T1000 (cell line): Measurements from ENCODE around the gene ATP8A2.
"Not testable (repeated sequence)": the region's sequence is repeated elsewhere in the genome, so short reads cannot be mapped to it uniquely, and the experiment has no call there.

Experiments used
- DNase-seq: peaks from one replicate; lab custom pipeline; 2025; ENCODE audit warnings: mixed read lengths; lab: John Stamatoyannopoulos, UW

ATP8A2 gene

DNA sequence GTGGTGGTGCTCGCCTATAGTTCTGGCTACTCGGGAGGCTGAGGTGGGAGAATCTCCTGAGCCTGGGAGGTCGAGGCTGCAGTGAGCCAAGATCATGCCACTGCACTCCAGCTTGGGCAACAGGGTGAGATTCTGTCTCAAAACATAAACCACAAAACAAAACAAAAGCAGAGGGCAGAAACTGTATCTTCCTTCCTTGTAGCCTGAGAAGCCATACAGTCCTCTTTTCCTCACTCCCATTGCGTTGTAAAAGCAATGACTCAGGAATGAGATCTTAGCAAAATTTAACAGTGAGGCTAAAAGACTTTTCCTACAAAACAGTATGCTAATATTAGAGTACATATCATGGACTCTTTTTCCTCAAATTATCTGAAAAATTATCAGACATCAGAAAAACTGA is 549.2 kb downstream of the ATP8A2 start:
- no peak for DNase-seq

GRCh38 chr13:25922376-25922775 is 550.6 kb downstream of the ATP8A2 start:
- DNase-seq = no peak

DNA sequence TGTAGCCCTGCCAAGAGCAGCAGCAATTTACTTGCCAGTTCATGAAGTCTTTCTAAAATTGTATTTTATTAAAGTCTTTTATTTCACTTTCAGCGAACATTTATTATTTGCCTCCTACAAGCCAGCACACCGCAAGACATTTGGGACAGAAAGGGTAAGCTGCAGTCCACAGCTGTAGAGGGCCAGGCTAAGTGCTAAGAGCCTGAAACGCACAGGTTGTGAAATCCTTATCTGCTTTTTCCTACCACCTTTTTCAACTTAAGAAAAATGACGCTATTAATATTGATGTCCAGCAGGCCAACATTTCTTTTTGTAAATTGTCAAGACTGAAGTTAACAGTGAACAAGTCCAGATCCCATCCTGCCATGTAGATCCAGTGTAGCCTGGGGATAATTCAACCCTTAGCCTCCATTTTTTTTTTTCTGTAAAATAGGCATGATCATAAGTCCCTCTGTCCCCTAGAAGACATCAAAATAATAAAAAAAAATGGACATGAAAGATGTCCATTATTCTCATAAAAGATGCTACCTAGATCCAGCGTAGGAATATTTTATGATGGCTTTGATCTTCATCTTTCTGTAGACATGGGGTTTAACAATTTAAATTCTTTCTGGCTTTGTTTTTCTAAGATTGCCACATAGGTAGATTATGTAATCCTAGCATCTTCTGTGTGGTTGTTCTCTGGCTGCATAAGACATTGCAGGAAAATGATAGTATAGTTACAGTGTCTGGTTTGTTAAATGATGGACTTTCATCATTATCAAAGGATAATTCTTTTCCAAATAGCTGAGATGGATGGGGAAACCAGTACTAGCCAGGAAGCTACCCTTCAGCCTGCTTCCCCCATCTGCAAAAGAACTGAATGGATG is 551.7 kb downstream of the ATP8A2 start:
- DNase-seq = no peak

GRCh38 chr13:25927363-25927762 is 555.6 kb downstream of the ATP8A2 start:
- DNase-seq = no peak

- no peak for DNase-seq
These were observed 556.2 kb downstream of the ATP8A2 start for GRCh38 chr13:25927932-25928331.

DNA sequence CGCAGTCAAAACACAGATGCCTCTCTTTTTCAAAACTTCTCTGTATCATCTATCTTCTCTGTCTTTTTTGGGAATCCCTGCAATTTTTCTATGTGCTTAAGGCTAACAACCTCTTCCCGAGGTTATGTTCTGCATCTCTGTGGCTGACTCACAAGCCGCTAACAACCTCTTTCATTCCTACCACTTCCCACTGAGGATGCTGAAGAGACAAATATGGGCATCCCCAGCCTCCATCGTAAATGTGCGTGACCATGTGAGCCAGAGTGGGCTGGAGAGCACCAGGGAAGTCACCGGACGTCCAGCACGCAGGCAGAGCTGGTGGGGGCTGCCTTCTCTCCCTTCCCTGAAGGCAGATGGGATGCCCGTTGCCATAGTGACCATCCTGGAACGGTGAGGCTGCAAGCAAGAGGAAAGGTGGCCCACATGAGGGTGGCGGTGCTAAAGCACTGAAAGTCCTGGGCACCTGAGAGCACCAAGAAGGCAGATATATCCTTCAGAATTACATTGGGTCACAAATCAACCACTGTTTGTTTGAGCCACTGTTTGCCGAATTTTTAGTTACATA is 557.2 kb downstream of the ATP8A2 start:
- DNase-seq = no peak

- no peak for DNase-seq
These were observed 558.0 kb downstream of the ATP8A2 start for GRCh38 chr13:25929816-25930215.

GRCh38 chr13:25930653-25931052 is 558.9 kb downstream of the ATP8A2 start:
- no peak for DNase-seq

- no peak for DNase-seq
These were observed 560.6 kb downstream of the ATP8A2 start for GRCh38 chr13:25932365-25932764.

- DNase-seq = no peak
These were observed 561.7 kb downstream of the ATP8A2 start for GRCh38 chr13:25933520-25933919.

DNA sequence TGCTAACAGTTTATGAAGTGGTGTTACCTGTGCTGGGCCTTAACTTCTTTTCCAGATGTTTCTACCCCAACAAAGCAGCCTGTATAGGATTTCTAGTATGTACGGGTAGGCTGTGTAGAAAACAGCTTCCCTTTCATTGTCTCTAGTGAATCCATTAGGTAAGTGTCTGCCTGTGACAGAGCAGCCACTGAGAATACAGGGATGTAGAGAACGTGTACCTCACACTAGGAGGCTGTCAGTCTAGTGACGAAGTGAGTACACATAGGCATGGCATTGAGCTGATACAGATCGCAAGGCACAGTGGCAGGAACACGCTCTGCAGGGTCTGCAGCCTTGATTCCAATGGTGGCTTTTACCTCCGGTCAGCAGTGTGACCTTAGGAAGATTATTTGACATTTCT is 562.4 kb downstream of the ATP8A2 start:
- no peak for DNase-seq

DNA sequence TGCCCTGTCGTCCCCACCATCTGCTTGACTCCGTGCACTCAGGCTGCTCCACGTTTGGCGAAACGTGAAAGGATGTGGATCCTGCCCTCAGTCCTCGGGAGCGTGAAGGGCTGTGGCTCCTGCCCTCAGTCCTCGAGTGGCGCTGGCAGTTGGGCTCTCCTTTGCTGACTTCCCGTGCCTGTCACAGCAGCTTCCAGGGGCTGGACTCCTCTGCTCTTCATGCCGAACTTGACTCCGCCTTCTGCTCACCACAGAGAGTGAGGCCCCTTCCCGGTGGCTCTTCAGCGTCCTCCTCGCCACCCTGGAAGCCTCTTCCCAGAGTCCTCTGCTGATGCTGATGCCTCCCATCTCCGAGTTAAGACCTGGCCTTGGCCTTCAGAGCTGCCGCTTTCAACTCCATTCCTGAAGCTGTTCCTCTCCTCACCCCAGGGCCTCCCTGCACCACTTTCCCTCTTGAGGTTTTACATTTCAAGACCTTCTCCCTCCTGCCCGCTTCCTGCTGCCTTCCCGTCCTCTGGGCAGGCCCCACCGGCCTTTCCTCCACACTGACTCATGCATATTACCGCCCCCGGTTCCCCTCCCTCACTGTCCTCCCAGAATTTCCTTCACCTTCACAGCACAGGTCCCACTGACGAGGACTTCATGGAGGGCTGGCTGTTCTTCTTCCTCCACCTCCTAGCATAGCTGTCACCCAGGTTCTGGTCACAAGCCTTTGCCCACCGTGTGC is 568.4 kb downstream of the ATP8A2 start:
- no peak for DNase-seq

DNA sequence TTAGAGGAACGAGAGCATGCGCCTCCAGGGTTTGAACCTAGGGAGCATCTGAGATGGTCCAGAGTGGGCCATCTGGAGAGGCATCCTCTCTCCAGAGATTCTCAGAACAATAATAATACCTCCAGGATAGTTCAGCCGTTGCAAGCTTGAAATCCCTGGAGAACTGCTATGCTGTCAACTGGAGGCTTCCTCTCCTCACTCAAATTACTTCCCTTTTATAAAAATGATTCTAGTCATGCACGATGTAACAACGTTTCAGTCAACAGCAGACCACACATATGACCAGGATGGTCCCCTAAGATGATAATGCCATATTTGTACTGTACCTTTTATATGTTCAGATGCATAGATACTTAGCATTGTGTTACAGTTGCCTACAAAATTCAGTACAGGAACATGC is 571.3 kb downstream of the ATP8A2 start:
- DNase-seq = no peak

DNA sequence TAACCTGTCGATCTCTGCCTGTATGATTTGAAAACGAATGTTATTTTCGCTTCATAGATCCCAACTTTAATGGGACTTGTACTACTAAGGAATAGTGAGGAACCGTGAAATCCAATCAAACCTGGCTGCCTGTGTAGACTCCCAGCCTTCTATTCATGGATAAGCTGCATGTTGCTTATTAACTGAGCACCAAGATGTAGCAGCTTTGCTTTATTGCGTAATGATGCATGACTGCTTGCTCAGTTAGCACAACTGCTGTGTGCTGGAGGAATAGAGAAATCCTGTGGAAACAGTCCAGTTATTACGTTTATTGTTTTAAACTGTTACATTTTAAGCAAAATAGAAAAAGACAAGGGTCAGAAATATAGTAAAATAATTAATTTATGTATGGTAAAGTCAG is 571.9 kb downstream of the ATP8A2 start:
- DNase-seq = no peak

- no peak for DNase-seq
These were observed 573.8 kb downstream of the ATP8A2 start for GRCh38 chr13:25945596-25945995.

- DNase-seq = no peak
These were observed 574.5 kb downstream of the ATP8A2 start for GRCh38 chr13:25946321-25946720.

DNA sequence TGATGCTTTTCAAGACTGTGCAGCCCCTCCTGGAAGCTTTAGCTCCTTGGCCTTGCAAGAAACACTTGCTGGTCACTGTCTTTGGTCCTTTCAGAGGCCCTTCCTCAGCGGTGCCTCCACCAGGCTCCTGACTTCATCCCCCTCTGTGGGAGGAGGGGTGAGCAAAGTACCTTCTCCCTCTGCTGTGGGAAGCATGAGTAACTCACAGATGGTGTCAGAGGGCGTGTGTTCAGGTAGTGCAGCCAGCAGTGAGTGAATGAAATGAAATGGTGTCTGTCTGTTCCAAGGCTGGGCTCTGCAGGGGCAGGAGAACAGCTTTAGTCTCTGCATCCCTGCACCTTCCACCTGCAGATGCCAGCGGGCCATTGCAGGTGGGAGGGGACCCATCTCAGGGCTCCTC is 577.1 kb downstream of the ATP8A2 start:
- DNase-seq = no peak

GRCh38 chr13:25951831-25952230 is 580.1 kb downstream of the ATP8A2 start:
- no peak for DNase-seq

DNA sequence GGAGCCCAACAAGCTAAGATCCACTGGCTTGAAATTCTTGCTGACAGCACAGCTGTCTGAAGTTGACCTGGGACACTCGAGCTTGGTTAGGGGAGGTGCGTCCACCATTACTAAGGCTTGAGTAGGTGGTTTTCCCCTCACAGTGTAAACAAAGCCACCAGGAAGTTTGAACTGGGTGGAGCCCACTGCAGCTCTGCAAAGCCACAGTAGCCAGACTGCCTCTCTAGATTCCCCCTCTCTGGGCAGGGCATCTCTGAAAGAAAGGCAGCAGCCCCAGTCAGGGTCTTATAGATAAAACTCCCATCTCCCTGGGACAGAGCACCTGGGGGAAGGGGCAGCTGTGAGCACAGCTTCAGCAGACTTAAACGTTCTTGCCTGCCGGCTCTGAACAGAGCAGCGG is 582.3 kb downstream of the ATP8A2 start:
- not testable (repeated sequence) for DNase-seq

DNA sequence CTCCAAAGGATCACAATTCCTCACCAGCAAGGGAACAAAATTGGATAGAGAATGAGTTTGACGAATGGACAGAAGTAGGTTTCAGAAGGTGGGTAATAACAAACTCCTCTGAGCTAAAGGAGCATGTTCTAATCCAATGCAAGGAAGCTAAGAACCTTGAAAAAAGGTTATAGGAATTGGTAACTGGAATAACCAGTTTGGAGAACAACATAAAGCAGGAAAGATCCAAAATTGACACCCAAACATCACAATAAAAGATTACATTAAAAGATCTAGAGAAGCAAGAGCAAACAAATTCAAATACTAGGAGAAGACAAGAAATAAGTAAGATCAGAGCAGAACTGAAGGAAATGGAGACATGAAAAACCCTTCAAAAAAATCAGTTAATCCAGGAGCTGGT is 583.2 kb downstream of the ATP8A2 start:
- DNase-seq = not testable (repeated sequence)

DNA sequence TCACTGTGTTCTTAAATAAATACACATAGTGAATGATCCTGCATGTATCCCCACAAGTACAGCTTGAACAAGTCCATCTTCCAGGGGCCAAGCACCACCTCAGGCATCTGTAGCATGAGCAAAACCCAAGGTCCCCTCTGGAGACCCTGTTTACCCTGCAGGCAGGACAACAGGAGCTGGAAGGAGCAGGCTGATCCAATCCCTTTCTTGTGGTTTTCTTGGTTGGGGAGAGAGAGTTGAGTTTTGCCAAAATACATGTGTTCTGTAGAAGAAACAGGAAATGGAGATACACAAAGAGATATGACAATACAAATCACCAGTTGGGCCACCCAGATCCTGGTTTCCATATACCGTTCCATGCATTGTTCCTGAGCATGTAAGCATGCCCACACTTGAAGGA is 587.2 kb downstream of the ATP8A2 start:
- no peak for DNase-seq

GRCh38 chr13:25961294-25961693 is 589.5 kb downstream of the ATP8A2 start:
- no peak for DNase-seq

DNA sequence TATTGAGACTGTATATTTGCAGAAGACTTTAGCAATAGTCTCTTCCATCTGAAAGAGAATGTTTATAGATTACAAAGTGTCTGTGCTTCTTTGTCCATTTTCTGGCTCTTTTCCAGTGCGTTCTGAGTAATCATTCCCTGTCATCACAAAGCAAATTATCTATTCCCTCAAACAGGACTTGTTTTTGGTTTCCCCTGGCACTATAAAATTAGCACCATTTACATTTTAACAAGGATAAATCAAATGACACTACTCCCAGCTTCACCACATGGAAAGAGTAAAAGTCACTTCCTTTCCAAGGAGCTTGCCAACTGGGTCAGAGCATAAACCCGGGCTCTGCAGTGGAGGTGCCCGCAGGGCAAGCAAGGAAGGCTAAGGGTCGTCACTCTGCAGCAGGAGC is 591.9 kb downstream of the ATP8A2 start:
- no peak for DNase-seq
